DMS53 treated with DMSO at 0.1 percent for 48 hours (cell line): ENCODE results near the gene TRIM2.

ENCODE experiments used
- DNase-seq: peaks from one replicate; lab custom pipeline; 2025; ENCODE audit not compliant: unreplicated experiment; lab: John Stamatoyannopoulos, UW

TRIM2 gene

GRCh38 chr4:153246446-153247115, 42.3 kb downstream of the TRIM2 start:
- peak; percentile 38 for DNase-seq

- no peak for DNase-seq
Observed at GRCh38 chr4:153247116-153247490, 42.9 kb downstream of the TRIM2 start.

GRCh38 chr4:153248641-153249198, 44.5 kb downstream of the TRIM2 start:
- peak; percentile 22 for DNase-seq

- peak; percentile 57 for DNase-seq
Observed at GRCh38 chr4:153249199-153250041, 45.2 kb downstream of the TRIM2 start.

GRCh38 chr4:153252122-153252521, 47.9 kb downstream of the TRIM2 start:
- DNase-seq, result no peak

GRCh38 chr4:153255233-153255632, 51.0 kb downstream of the TRIM2 start:
- no peak for DNase-seq

- no peak for DNase-seq
Observed at GRCh38 chr4:153257151-153257620, 52.9 kb downstream of the TRIM2 start.

GRCh38 chr4:153257991-153258390, 53.7 kb downstream of the TRIM2 start:
- DNase-seq, result no peak

- DNase-seq, result no peak
Observed at GRCh38 chr4:153258750-153259149, 54.5 kb downstream of the TRIM2 start.

GRCh38 chr4:153259661-153260060, 55.4 kb downstream of the TRIM2 start:
- no peak for DNase-seq

- no peak for DNase-seq
Observed at GRCh38 chr4:153260132-153260531, 55.9 kb downstream of the TRIM2 start.

GRCh38 chr4:153260553-153261300, 56.5 kb downstream of the TRIM2 start:
- no peak for DNase-seq

- no peak for DNase-seq
Observed at GRCh38 chr4:153261461-153261860, 57.2 kb downstream of the TRIM2 start.

GRCh38 chr4:153261914-153262313, 57.7 kb downstream of the TRIM2 start:
- no peak for DNase-seq

- DNase-seq, result no peak
Observed at GRCh38 chr4:153265306-153266047, 61.2 kb downstream of the TRIM2 start.

GRCh38 chr4:153266988-153267387, 62.7 kb downstream of the TRIM2 start:
- no peak for DNase-seq

- no peak for DNase-seq
Observed at GRCh38 chr4:153267890-153268289, 63.6 kb downstream of the TRIM2 start.

- no peak for DNase-seq
Observed at GRCh38 chr4:153268295-153268694, 64.1 kb downstream of the TRIM2 start.

- no peak for DNase-seq
Observed at GRCh38 chr4:153269218-153269990, 65.2 kb downstream of the TRIM2 start.

- no peak for DNase-seq
Observed at GRCh38 chr4:153270361-153270760, 66.1 kb downstream of the TRIM2 start.
